Left lung (tissue), 10 donors: ENCODE measurements around the gene GNG7. TPM values are rescaled to one million over a fixed set of nuclear protein-coding genes. Genes with fewer than 3 reads are reported as not detected.
A peak's percentile ranks its signal among the peaks of the same experiment; 100 is the strongest.

Experiments used
- ATAC-seq: fragments of 200-7000 bp; cut with Tn5 transposase; one replicate; pipeline ENCODE4 v1.9.1; 2020; ENCODE audit warnings: moderate library complexity
- DNase-seq, 4 donors: peaks; one replicate each; pipeline ENCODE4 v3.0.0-alpha.2; 2013 to 2020
- H3K27ac ChIP-seq, 2 donors: fragments of 200-600 bp; sonication (generic) in 1 of 2; one replicate each; pipeline versions ENCODE4 v1.5.0 to v1.8.0; 2020 to 2021
- H3K27me3 ChIP-seq, 2 donors: fragments of 200-600 bp; sonication (generic) in 1 of 2; one replicate each; pipeline versions ENCODE4 v1.5.0 to v1.8.0; 2020 to 2021
- H3K36me3 ChIP-seq, 2 donors: fragments of 200-600 bp; sonication (generic) in 1 of 2; one replicate each; pipeline versions ENCODE4 v1.5.0 to v1.8.0; 2020 to 2021
- H3K4me1 ChIP-seq, 2 donors: fragments of 200-600 bp; one replicate each; pipeline ENCODE4 v1.8.0; 2021
- H3K4me3 ChIP-seq, 2 donors: fragments of 200-600 bp; sonication (generic) in 1 of 2; one replicate each; pipeline versions ENCODE4 v1.5.0 to v1.8.0; 2020 to 2021; ENCODE audit warnings: mild to moderate bottlenecking in 1 of 2
- H3K9me3 ChIP-seq, 2 donors: fragments of 200-600 bp; sonication (generic) in 1 of 2; one replicate each; pipeline versions ENCODE4 v1.5.0 to v1.8.0; 2020 to 2021
- intact Hi-C, 2 donors: fragments of 100-400 bp; cut with DNase I; formaldehyde crosslinking; loops; one replicate each; pipeline versions ENCODE4 v1.11.2 to v1.14.2; 2022
- polyA plus RNA-seq, 6 donors: library from polyadenylated mRNA; unstranded; fragments of 120-200 nt; gene quantifications; one replicate each; pipeline ENCODE4 v1.2.1, GENCODE V29; 2013; ENCODE audit not compliant: insufficient read length in 6 of 6
- total RNA-seq, 2 donors: library from RNA; stranded (reverse); fragmentation: NEBNext Ultra II Directional; extraction: Animal tissue kit (Norgen Biotek cat#: 25700); gene quantifications; one replicate each; pipeline ENCODE4 v1.2.1, GENCODE V29; 2021
- TF ChIP-seq, protein P1 (sequence below), 2 donors: fragments of 200-600 bp; sonication (generic) in 1 of 2; IDR thresholded peaks; one replicate each; pipeline versions ENCODE4 v1.5.0 to v1.8.0; 2021; ENCODE audit warnings: antibody characterized with exemption in 2 of 2
- donor health status: DM: no; HTN: yes; CAD: no.
- donor health status: DM: no; HTN: no; CAD: no.

Gene GNG7
- total and polyA plus RNA-seq, 8 donors, result 3.8 to 7.1 (median 5.5) TPM

DNA sequence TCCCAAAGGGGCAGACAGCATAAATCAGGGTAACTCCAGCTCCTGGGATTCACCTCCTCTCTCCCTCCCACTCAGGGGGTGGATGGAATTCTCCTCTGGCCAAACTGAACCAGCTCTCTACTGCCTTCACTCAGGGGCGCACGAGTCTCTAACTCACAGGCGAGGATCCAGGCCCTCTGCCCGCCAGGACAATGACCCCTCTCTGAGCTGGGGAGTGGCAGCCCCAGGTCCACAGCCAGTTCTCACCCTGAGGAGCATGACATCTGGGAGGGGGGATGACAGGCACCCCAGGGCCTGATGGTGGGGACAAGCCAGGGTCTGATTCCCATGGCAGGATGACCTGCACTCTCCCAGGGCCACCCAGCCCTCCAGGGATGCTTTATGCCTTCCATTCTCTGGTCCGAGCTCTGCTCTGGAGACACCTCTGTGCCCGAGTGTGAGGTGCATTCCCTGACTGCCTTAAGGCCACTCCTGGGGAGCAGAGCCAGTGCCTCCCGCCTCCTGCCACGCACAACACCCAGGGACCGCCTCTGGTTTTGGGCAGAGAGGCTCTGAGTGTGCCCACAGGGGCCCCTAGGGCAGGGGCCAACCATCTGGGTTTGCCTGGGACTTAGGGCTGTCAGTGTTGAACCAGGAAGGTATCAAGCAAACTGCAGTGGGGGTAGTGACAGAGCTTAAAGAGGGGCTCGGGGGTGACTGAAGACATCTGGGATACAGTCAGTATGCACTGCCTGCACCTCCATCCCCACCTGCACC is 66.2 kb downstream of the GNG7 start:
- Histone ChIP-seq H3K4me1 (peaks cover 6 to 74% of the 10 kb centered on the region in 2 donors), H3K27ac (peak overlapping the region in 1 of 2 donors; percentile 53), H3K27me3 (no peaks in the 10 kb centered on the region), H3K36me3 (no peaks in the 10 kb centered on the region), H3K9me3 (peaks cover 0 to under 1% of the 10 kb centered on the region in 2 donors), H3K4me3 (no peak overlapping the region)
- intact Hi-C loops, result no loop called here
- DNase-seq (peak in 1 of 4 donors; percentile 76), ATAC-seq (peak; percentile 13)
- TF ChIP-seq, protein P1, sequence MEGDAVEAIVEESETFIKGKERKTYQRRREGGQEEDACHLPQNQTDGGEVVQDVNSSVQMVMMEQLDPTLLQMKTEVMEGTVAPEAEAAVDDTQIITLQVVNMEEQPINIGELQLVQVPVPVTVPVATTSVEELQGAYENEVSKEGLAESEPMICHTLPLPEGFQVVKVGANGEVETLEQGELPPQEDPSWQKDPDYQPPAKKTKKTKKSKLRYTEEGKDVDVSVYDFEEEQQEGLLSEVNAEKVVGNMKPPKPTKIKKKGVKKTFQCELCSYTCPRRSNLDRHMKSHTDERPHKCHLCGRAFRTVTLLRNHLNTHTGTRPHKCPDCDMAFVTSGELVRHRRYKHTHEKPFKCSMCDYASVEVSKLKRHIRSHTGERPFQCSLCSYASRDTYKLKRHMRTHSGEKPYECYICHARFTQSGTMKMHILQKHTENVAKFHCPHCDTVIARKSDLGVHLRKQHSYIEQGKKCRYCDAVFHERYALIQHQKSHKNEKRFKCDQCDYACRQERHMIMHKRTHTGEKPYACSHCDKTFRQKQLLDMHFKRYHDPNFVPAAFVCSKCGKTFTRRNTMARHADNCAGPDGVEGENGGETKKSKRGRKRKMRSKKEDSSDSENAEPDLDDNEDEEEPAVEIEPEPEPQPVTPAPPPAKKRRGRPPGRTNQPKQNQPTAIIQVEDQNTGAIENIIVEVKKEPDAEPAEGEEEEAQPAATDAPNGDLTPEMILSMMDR (IDR thresholded peaks at IDR 0.05), result no peak

DNA sequence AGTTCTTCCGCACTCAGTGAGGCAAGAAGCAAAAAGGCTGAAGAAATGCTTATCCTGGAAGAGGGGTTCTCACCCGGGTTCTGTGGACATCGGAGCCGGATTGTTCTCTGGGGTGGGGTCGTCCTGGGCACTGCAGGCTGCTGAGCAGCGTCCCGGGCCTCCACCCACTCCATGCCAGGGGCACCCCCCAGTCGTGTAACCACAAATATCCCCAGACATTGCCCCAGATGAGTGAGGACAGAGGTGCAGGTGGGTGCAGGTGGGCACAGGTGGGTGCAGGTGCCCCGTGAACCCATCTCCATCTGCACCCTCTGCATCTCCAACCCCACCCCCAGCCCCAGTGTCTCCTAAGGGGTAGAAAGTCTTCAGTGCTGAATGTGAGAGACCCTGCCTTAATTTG is 67.5 kb downstream of the GNG7 start:
- ATAC-seq (no peak), DNase-seq (no peak)
- Histone ChIP-seq H3K27ac (peak overlapping the region; percentile 83 to 94), H3K36me3 (no peaks in the 10 kb centered on the region), H3K4me1 (peaks cover 6 to 88% of the 10 kb centered on the region in 2 donors), H3K4me3 (peak overlapping the region in 1 of 2 donors; percentile 28), H3K27me3 (no peaks in the 10 kb centered on the region), H3K9me3 (peaks cover 0 to 13% of the 10 kb centered on the region in 2 donors)
- TF ChIP-seq, protein P1 (IDR thresholded peaks at IDR 0.05), result no peak
- intact Hi-C loops, result no loop called here

GRCh38 chr19:2634228-2634951 is 68.1 kb downstream of the GNG7 start:
- TF ChIP-seq, protein P1 (IDR thresholded peaks at IDR 0.05), result no peak
- peak; percentile 66 for ATAC-seq
- H3K27me3 ChIP-seq, result no peaks in the 10 kb centered on the region
- peak; percentile 32 to 86 (median 80) for DNase-seq
- H3K27ac ChIP-seq, result peak overlapping the region; percentile 83 to 94
- intact Hi-C loops, result no loop called here
- peaks cover 6 to 93% of the 10 kb centered on the region in 2 donors for H3K4me1 ChIP-seq
- no peaks in the 10 kb centered on the region for H3K36me3 ChIP-seq
- peak overlapping the region in 1 of 2 donors; percentile 28 for H3K4me3 ChIP-seq
- H3K9me3 ChIP-seq, result peaks cover 0 to 13% of the 10 kb centered on the region in 2 donors

DNA sequence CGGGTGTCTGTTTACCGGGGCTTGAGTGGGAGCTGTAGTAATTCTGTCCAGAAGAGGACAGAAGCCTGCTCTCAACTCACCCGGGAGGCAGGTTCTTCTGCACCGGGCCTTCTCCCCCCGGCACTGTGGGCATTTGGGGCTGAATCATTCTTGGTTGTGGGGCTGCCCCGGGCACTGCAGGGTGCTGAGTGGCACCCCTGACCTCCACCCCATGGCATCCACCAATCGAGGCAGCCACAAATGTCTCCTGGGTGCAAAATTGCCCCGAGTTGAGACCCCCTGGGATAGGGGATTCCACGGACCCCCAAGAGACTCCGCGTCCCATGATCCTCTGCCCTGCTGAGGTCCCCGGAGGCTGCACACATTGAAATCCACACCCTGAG is 68.8 kb downstream of the GNG7 start:
- Histone ChIP-seq H3K4me1 (peaks cover 6 to 93% of the 10 kb centered on the region in 2 donors), H3K4me3 (peak overlapping the region in 1 of 2 donors; percentile 28), H3K27me3 (no peaks in the 10 kb centered on the region), H3K36me3 (no peaks in the 10 kb centered on the region), H3K27ac (peak overlapping the region; percentile 83 to 94), H3K9me3 (peaks cover 0 to 13% of the 10 kb centered on the region in 2 donors)
- TF ChIP-seq, protein P1 (IDR thresholded peaks at IDR 0.05), result no peak
- intact Hi-C loops, result no loop called here
- ATAC-seq (peak; percentile 17), DNase-seq (peak in 1 of 4 donors; percentile 76)
